PFSK-1 (cell line): ENCODE measurements around the gene CEMIP. TPM values are rescaled to one million over a fixed set of nuclear protein-coding genes. Genes with fewer than 3 reads are reported as not detected.
A peak's percentile ranks its signal among the peaks of the same experiment; 100 is the strongest.

Experiments used
- FOXP2 ChIP-seq: optimal IDR thresholded peaks from 2 replicates; pipeline ENCODE3; 2011; ENCODE audit warnings: borderline replicate concordance, control low read depth, inconsistent platforms; ENCODE audit not compliant: insufficient read depth; ENCODE audit errors: extremely low read length, extremely low read depth
- POLR2AphosphoS5 ChIP-seq: IDR thresholded peaks from 2 replicates; pipeline ENCODE4 v1.6.1; 2012; ENCODE audit warnings: low read depth, mild to moderate bottlenecking, control low read depth, low read length, moderate library complexity
- REST ChIP-seq, 2 experiments: IDR thresholded peaks; 2 replicates each; pipeline versions ENCODE4 v1.6.1 to v1.8.0; 2011 to 2012; ENCODE audit warnings: low read depth in 2 of 2, low read length in 2 of 2, control low read depth in 1 of 2, inconsistent platforms in 1 of 2, mild to moderate bottlenecking in 1 of 2, moderate library complexity in 1 of 2; ENCODE audit not compliant: insufficient read depth in 1 of 2
- SIN3A ChIP-seq: IDR thresholded peaks from 2 replicates; pipeline ENCODE4 v1.6.1; 2012; ENCODE audit warnings: mild to moderate bottlenecking, low read length, moderate library complexity, borderline replicate concordance; ENCODE audit not compliant: insufficient read depth
- TAF1 ChIP-seq: IDR thresholded peaks from 2 replicates; pipeline ENCODE4 v1.6.1; 2012; ENCODE audit warnings: low read length, control low read depth, borderline replicate concordance; ENCODE audit not compliant: insufficient read depth
- polyA plus RNA-seq: library from polyadenylated mRNA; unstranded; fragments of >200 nt; gene quantifications from one replicate; pipeline ENCODE4 v1.2.1, GENCODE V29; 2012; ENCODE audit warnings: low read depth, missing spikeins; ENCODE audit not compliant: insufficient read length

The CEMIP gene
- 16.5 TPM for polyA plus RNA-seq

- TF ChIP-seq POLR2AphosphoS5 (no peak), REST (IDR thresholded peaks at IDR 0.05; ENCODE audit: insufficient read depth in 1 of 2, low read depth in 2 of 2, low read length in 2 of 2) (peak; percentile 41 to 47; a peak in 2 of 4 replicates), FOXP2 (peak; percentile 70), TAF1 (no peak), SIN3A (no peak)
Observed at GRCh38 chr15:80778964-80779657, at the start of gene CEMIP. Gene CEMIP, plus strand, starts transcription at chr15:80779370. Its CDS starts 94,510 bp downstream, at chr15:80873880.

- TF ChIP-seq SIN3A (no peak), FOXP2 (no peak)
Observed at GRCh38 chr15:80730387-80730786, 48.8 kb upstream of the CEMIP start.

DNA sequence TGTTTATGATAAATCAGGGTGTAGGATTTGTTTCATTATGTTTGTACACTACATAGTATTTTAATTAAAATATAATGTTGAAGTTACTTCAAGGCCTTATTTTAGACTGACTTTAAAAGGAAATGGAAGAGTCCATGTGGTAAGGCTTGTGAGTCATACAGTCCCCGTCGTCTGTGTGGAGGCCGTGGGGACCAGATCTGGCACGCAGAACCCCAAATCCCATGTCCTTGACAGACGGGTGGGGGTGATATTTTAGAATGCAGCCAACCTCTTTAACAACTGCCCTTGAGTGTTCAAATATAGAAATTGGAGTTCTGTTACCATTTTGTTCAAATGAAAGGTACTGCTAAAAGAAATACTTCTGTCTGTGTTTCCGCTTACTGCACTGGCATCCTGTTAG lies 48.2 kb upstream of the CEMIP start:
- TF ChIP-seq TAF1 (no peak), FOXP2 (no peak)

GRCh38 chr15:80732167-80732566 lies 47.0 kb upstream of the CEMIP start:
- TF ChIP-seq REST (IDR thresholded peaks at IDR 0.05; ENCODE audit: insufficient read depth in 1 of 2, low read depth in 2 of 2, low read length in 2 of 2) (no peak), SIN3A (no peak), FOXP2 (no peak), POLR2AphosphoS5 (no peak), TAF1 (no peak)

DNA sequence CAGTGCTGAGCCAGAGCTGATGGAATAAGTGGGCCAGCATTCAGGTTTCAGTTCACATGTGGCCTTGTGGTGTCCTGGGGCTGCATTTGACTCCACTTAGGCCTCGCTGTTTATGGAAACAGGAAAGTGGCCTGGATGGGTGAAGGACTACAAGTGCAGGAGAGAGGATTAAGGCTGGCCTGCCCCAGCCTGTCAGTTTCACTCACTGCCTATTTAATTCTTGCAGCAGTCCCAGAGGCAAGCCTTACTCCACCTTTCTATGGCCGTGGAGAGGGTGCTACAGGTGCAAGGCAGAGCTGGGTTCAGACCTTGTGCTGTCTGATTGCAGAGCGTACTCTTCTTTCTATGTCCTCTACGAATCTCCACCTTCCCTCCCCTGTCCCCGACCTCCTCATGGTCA lies 46.4 kb upstream of the CEMIP start:
- TF ChIP-seq TAF1, result no peak
- no peak for TF ChIP-seq SIN3A
- TF ChIP-seq REST (IDR thresholded peaks at IDR 0.05; ENCODE audit: insufficient read depth in 1 of 2, low read depth in 2 of 2, low read length in 2 of 2), result no peak
- TF ChIP-seq FOXP2, result no peak
- no peak for TF ChIP-seq POLR2AphosphoS5

DNA sequence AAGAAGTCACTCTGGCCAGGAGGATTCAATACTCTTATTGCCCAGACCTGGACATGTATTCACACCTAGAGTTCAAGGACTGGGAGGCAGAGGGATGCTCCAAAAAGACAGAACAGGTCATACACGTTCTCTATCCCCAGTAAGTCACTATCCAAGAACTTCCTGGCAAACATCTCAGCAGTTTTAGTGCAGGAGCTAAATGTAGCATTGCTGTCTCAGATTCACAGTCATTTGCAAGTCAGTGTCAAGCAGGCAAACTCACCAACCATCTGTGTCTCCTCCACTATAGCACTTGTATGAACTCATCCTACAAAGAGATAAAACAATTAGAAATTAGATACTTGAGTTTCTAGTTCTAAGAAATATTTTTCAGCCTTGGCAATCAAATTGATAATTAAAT lies 45.7 kb upstream of the CEMIP start:
- TF ChIP-seq SIN3A (no peak), FOXP2 (no peak)
